ENCODE data around the gene AFAP1L2. TPM values are rescaled to one million over a fixed set of nuclear protein-coding genes. Genes with fewer than 3 reads are reported as not detected.

Gene AFAP1L2
- total and polyA plus RNA-seq, 7 donors = 2.5 to 26.0 (median 7.9) TPM

DNA sequence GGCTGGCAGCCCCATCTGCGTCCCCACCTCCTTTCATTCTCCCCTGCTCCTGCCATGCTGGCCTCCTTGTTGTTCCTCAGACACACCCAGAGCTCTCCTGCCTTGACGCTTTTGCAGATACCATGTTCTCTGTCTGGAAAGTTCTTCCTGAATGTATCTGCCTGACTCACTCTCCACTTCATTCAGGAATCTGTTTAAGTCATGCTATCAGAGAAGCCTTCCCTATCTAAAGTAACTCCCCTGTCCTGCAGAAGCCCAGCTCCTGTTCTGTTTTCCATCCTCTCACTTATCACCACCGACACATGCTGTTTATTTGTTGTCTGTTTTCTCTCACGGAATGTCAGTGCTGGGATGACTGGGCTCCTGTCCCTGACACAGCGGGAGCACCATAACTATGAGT, 82.0 kb downstream of the AFAP1L2 start:
- Histone ChIP-seq H3K4me1 (no peaks in the 10 kb centered on the region), H3K4me3 (no peak overlapping the region), H3K36me3 (no peaks in the 10 kb centered on the region), H3K9me3 (no peaks in the 10 kb centered on the region), H3K27ac (no peak overlapping the region), H3K27me3 (no peaks in the 10 kb centered on the region)
- no peak for DNase-seq
- 91 to 94% methylated on average over 5 of the region's 5 CpGs for WGBS, 2 donors
- intact Hi-C loops (cut with DNase I) = no loop called here
- TF ChIP-seq EP300 (IDR thresholded peaks at IDR 0.05) = no peak
- TF ChIP-seq, protein P1, sequence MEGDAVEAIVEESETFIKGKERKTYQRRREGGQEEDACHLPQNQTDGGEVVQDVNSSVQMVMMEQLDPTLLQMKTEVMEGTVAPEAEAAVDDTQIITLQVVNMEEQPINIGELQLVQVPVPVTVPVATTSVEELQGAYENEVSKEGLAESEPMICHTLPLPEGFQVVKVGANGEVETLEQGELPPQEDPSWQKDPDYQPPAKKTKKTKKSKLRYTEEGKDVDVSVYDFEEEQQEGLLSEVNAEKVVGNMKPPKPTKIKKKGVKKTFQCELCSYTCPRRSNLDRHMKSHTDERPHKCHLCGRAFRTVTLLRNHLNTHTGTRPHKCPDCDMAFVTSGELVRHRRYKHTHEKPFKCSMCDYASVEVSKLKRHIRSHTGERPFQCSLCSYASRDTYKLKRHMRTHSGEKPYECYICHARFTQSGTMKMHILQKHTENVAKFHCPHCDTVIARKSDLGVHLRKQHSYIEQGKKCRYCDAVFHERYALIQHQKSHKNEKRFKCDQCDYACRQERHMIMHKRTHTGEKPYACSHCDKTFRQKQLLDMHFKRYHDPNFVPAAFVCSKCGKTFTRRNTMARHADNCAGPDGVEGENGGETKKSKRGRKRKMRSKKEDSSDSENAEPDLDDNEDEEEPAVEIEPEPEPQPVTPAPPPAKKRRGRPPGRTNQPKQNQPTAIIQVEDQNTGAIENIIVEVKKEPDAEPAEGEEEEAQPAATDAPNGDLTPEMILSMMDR (IDR thresholded peaks at IDR 0.05) = no peak
- no peak for TF ChIP-seq POLR2A (IDR thresholded peaks at IDR 0.05)
- TF ChIP-seq POLR2AphosphoS5 (IDR thresholded peaks at IDR 0.05) = no peak

DNA sequence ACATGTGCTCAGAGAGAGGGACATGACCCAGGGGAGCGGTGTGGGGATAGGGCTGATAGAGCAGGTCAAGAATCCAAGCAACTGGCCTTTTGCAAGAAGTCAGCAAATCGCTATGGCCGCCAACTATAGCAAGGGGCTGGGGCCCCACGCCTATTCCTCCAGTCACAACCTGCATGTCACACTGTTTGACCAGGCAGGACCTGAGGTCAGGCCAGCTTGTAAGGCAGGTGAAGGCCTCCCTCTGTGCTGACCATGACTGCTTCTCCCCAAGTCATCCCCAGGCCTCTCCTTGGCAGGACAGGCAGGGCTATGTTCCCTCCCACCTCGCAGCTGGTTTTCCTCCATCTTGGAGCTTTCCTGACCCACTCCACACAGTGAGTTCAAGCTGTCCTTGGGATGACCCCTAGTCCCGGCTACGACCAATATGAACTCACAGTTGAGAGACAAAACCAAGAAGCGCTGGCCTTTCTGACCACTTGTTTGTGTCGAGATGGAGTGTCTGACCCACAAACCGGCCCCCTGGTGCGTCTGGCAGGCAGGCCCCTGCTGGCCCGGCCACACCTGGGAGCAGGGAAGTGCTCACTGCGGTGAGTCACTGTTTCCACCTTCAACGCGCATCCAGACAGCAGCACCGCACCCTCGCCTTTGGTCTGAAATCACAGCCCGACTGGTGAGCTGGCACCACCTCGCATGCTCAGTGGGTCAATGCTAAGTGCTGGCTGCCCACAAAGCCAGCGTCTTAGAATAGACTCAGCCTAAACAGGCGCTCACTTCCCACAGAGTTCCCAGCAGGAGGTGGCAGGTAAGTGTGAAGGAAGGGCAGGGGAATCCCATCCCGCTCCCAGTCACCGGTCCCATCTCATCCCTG, 83.8 kb downstream of the AFAP1L2 start:
- intact Hi-C loops (cut with DNase I) = no loop called here

DNA sequence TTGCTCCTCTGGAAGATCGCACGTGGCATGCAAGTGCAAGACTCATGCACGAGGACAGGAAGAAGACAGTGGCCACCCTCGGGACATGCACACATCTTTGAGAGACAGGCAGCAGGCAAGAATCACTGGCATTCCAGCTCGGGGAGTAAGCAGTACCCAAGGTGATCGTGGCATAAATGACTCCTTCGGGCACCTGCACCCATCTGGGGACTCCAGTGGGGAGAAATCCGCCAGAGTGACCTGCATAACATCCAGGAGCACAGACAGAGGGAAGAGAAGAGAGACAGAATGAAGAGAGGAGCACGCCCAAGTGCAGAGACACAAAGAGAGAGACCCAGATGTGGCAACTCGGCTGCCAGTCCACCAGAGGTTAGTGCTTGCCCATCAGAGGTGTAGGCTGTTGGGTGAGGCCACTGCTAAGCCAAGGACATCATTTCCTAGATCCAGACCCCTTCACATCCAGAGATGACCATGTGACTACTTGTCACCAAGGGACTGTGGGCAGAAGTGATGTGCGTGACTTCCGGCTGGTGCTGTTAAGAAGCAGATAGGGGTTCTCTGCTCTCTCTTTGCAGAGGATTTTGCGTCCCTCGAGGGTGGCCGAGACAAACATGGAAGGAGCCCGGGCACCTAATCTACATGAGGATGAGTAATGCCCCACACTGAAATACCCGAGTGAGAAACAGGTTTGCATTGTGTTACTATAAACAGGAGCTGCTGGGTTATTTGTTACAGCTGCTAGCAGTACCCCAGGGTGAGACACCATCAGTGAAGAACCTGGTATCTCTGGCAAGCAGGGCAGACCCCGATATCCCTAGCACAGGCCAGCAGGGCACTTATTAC, 84.7 kb downstream of the AFAP1L2 start:
- Histone ChIP-seq H3K36me3 (no peaks in the 10 kb centered on the region), H3K9me3 (no peaks in the 10 kb centered on the region), H3K4me1 (no peaks in the 10 kb centered on the region), H3K27ac (no peak overlapping the region), H3K4me3 (no peak overlapping the region), H3K27me3 (no peaks in the 10 kb centered on the region)
- DNase-seq = peak; percentile 35
- WGBS, 2 donors = 93% methylated on average over 18 of the region's 18 CpGs
- TF ChIP-seq, protein P1 (IDR thresholded peaks at IDR 0.05) = no peak
- no peak for TF ChIP-seq POLR2AphosphoS5 (IDR thresholded peaks at IDR 0.05)
- intact Hi-C loops (cut with DNase I) = no loop called here

More for the DNA sequence above, 83.8 kb downstream of the AFAP1L2 start:
- DNase-seq = no peak
- WGBS, 2 donors = 88 to 90% methylated on average over 23 of the region's 23 CpGs
- TF ChIP-seq EP300 (IDR thresholded peaks at IDR 0.05) (no peak), POLR2AphosphoS5 (IDR thresholded peaks at IDR 0.05) (no peak), POLR2A (IDR thresholded peaks at IDR 0.05) (no peak)
- TF ChIP-seq, protein P1 (IDR thresholded peaks at IDR 0.05) = no peak
- Histone ChIP-seq H3K4me3 (no peak overlapping the region), H3K9me3 (no peaks in the 10 kb centered on the region), H3K4me1 (no peaks in the 10 kb centered on the region), H3K27me3 (no peaks in the 10 kb centered on the region), H3K27ac (peak overlapping the region in 1 of 4 donors; percentile 31), H3K36me3 (no peaks in the 10 kb centered on the region)

DNA sequence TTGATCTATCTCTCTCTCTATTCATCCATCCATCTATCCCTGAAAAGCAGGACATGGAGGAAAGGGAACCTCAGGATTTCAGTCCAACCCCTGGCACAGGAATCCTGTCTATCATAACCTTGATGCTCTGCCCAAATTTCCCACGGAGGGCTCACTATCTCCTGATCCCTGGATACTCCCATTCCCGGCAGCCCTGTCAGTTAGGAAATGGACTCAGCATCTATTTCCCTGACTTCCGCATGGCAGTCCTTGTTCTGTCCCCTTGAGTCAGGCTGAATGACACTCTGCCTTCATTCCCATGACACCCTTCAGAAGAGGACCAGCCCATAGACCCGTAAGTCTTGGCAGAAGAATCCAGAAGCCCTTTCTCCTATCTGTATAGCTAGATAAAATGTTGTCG, 87.6 kb downstream of the AFAP1L2 start:
- WGBS, 2 donors = 87 to 92% methylated on average over 5 of the region's 5 CpGs
- intact Hi-C loops (cut with DNase I) = no loop called here
- no peak for TF ChIP-seq POLR2A (IDR thresholded peaks at IDR 0.05)
- TF ChIP-seq, protein P1 (IDR thresholded peaks at IDR 0.05) = no peak
- no peak for TF ChIP-seq POLR2AphosphoS5 (IDR thresholded peaks at IDR 0.05)
- DNase-seq = peak; percentile 18
- H3K27me3 ChIP-seq = no peaks in the 10 kb centered on the region
- H3K36me3 ChIP-seq = no peaks in the 10 kb centered on the region
- no peaks in the 10 kb centered on the region for H3K4me1 ChIP-seq
- H3K4me3 ChIP-seq = no peak overlapping the region
- no peaks in the 10 kb centered on the region for H3K9me3 ChIP-seq
- no peak overlapping the region for H3K27ac ChIP-seq
